Tibial artery (tissue), 4 donors: ENCODE measurements around the gene CAMSAP2.

Experiments
- DNase-seq, 2 donors: peaks; one replicate each; pipeline ENCODE4 v3.0.0-alpha.2; 2019
- H3K27ac ChIP-seq, 2 donors: fragments of 200-600 bp; sonication (generic) in 1 of 2; 1 replicate in 1 of 2; 2 replicates in 1 of 2; pipeline ENCODE4 v1.5.1; 2018 to 2019; ENCODE audit warnings: mild to moderate bottlenecking in 1 of 2
- H3K27me3 ChIP-seq, 2 donors: fragments of 200-600 bp; sonication (generic) in 1 of 2; one replicate each; pipeline versions ENCODE4 v1.5.1 to v1.6.0; 2016 to 2019
- H3K36me3 ChIP-seq, 3 donors: fragments of 200-600 bp; sonication (generic) in 2 of 3; one replicate each; pipeline ENCODE4 v1.5.1; 2016 to 2019; ENCODE audit warnings: mild to moderate bottlenecking in 2 of 3
- H3K4me1 ChIP-seq, 4 donors: fragments of 200-600 bp; sonication (generic) in 2 of 4; 1 replicate in 3 of 4; 2 replicates in 1 of 4; pipeline ENCODE4 v1.5.1; 2016 to 2019
- H3K4me3 ChIP-seq, 2 donors: fragments of 200-600 bp; sonication (generic) in 1 of 2; 1 replicate in 1 of 2; 2 replicates in 1 of 2; pipeline ENCODE4 v1.5.1; 2018 to 2019; ENCODE audit warnings: mild to moderate bottlenecking in 2 of 2
- H3K9me3 ChIP-seq, 3 donors: fragments of 200-600 bp; sonication (generic) in 1 of 3; one replicate each; pipeline ENCODE4 v1.5.1; 2016 to 2019
- CTCF ChIP-seq, 2 experiments: fragments of 200-600 bp in 1 of 2; fragments of 450-650 bp in 1 of 2; IDR thresholded peaks; one replicate each; pipeline ENCODE4 v1.5.1; 2017 to 2019; ENCODE audit warnings: antibody characterized with exemption in 2 of 2, mild to moderate bottlenecking in 1 of 2, moderate library complexity in 1 of 2
- intact Hi-C: fragments of 100-400 bp; cut with DNase I; formaldehyde crosslinking; loops from one replicate; pipeline ENCODE4 v1.15.0; 2023; ENCODE audit warnings: low total_unique reads

Gene CAMSAP2

GRCh38 chr1:200767321-200767720 is 28.6 kb downstream of the CAMSAP2 start:
- Histone ChIP-seq H3K9me3 (no peaks in the 10 kb centered on the region), H3K4me3 (no peak overlapping the region), H3K27ac (no peak overlapping the region), H3K27me3 (no peaks in the 10 kb centered on the region), H3K4me1 (peaks cover 0 to 8% (median 0%) of the 10 kb centered on the region in 4 donors), H3K36me3 (peaks cover 19 to 46% (median 33%) of the 10 kb centered on the region in 3 donors)
- intact Hi-C loops, result no loop called here
- DNase-seq, result no peak
- TF ChIP-seq CTCF (IDR thresholded peaks at IDR 0.05), result no peak

GRCh38 chr1:200771625-200772555 is 33.2 kb downstream of the CAMSAP2 start:
- H3K27ac ChIP-seq, result no peak overlapping the region
- H3K4me1 ChIP-seq, result peaks cover 0 to 39% (median 20%) of the 10 kb centered on the region in 4 donors
- DNase-seq, result no peak
- no peak for TF ChIP-seq CTCF (IDR thresholded peaks at IDR 0.05)
- intact Hi-C loops, result no loop called here
- H3K36me3 ChIP-seq, result peaks cover 8 to 23% (median 23%) of the 10 kb centered on the region in 3 donors
- H3K27me3 ChIP-seq, result no peaks in the 10 kb centered on the region
- no peaks in the 10 kb centered on the region for H3K9me3 ChIP-seq
- H3K4me3 ChIP-seq, result no peak overlapping the region

- no peak for TF ChIP-seq CTCF (IDR thresholded peaks at IDR 0.05)
- Histone ChIP-seq H3K36me3 (peaks cover 3 to 12% (median 10%) of the 10 kb centered on the region in 3 donors), H3K27me3 (no peaks in the 10 kb centered on the region), H3K27ac (peak overlapping the region; percentile 39 to 65), H3K4me1 (peaks cover 0 to 34% (median 22%) of the 10 kb centered on the region in 4 donors), H3K4me3 (no peak overlapping the region), H3K9me3 (no peaks in the 10 kb centered on the region)
- intact Hi-C loops, result no loop called here
- DNase-seq, result no peak
Measured at GRCh38 chr1:200774311-200774710, 35.6 kb downstream of the CAMSAP2 start.

GRCh38 chr1:200774735-200775444 is 36.2 kb downstream of the CAMSAP2 start:
- peak overlapping the region; percentile 39 to 65 for H3K27ac ChIP-seq
- H3K9me3 ChIP-seq, result no peaks in the 10 kb centered on the region
- H3K4me3 ChIP-seq, result no peak overlapping the region
- intact Hi-C loops, result no loop called here
- peaks cover 0 to 7% (median 5%) of the 10 kb centered on the region in 3 donors for H3K36me3 ChIP-seq
- H3K4me1 ChIP-seq, result peaks cover 0 to 40% (median 22%) of the 10 kb centered on the region in 4 donors
- no peaks in the 10 kb centered on the region for H3K27me3 ChIP-seq
- TF ChIP-seq CTCF (IDR thresholded peaks at IDR 0.05), result no peak
- DNase-seq, result no peak

- Histone ChIP-seq H3K36me3 (no peaks in the 10 kb centered on the region), H3K27me3 (no peaks in the 10 kb centered on the region), H3K9me3 (no peaks in the 10 kb centered on the region), H3K4me3 (no peak overlapping the region), H3K27ac (peak overlapping the region; percentile 39 to 65), H3K4me1 (peaks cover 0 to 49% (median 23%) of the 10 kb centered on the region in 4 donors)
- TF ChIP-seq CTCF (IDR thresholded peaks at IDR 0.05), result no peak
- intact Hi-C loops, result no loop called here
- DNase-seq, result no peak
Measured at GRCh38 chr1:200775850-200776249, 37.2 kb downstream of the CAMSAP2 start.
